GM21528 (cell line): Measurements from ENCODE around the gene OPCML.

Source experiments
- ATAC-seq: cut with Tn5 transposase; IDR thresholded peaks from one replicate; pipeline ENCODE4 v1.9.1; 2021; ENCODE audit warnings: mild to moderate bottlenecking, moderate library complexity; ENCODE audit not compliant: unreplicated experiment, low FRiP score

The OPCML gene

DNA sequence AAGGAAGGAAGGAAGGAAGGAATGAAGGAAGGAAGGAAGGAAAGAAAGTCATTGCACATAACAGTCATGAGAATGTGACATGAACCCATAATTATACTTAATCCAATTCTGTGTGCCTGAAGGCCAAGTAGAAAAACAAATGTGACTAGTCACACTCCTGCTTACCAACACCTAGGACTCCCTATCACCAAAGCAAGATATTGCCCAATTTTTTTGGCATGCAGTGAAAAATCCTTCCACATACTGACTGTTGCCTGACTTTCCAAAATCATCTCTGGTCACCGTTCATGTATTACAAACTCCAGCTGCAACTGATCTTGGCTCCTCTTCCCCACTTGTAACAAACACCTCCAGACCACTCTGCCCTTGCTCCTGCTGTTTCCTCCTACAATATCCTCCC is 516.8 kb downstream of the OPCML start:
- ATAC-seq = no peak

DNA sequence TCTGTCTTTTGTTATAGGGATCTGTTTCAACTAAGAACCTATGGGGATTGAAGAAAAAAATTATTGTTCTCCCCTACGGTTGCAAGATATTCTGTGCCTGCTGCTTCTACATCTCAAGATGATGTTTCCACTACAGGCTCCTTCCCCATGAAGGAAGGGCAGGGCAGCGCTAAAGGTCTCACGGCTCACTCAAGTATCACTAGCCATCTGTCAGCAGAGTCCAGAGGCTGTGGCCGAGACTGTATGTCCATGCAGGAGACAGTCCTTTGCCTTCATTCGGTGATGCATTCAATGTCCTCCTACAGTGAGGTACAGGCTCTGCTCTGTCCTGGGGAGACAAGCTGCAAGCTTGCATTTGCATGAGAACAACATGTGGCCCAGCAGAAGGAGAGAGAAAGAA is 518.0 kb downstream of the OPCML start:
- no peak for ATAC-seq

DNA sequence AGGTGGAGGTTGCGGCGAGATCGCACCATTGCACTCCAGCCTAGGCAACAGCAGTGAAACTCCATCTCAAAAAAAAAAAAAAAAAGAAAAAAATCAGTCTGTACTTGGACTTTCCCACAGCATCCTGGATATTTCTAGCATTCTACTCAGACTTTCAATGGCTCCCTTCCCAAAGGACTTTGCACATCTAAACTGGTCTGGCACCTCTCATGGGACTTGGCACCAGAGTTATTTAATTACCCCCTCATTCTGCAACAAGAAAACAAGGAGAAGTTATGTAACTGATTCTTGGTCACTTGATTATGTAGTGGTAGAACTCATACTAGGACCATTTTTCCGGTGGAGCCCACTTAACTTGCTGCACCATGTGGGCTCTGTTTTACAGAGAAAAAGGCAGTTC is 519.5 kb downstream of the OPCML start:
- no peak for ATAC-seq

DNA sequence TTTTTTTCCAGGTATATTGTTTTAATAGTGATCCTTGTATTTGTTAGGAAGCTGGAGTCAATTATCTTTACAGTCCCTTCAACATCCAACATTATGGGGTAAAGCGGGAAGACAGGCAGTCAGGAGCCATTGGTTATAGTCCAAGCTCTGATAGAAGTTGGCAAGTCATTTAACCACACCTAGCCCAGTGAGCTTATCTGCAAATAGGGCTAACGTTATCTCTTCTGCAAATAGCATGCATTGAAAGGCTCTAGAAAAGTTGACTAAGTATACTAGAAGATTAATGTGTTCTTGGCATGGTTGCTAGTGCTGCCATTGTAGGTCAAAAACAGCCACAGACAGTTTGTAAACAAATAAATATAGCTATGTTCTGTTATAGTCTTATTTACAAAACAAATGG is 520.7 kb downstream of the OPCML start:
- no peak for ATAC-seq

DNA sequence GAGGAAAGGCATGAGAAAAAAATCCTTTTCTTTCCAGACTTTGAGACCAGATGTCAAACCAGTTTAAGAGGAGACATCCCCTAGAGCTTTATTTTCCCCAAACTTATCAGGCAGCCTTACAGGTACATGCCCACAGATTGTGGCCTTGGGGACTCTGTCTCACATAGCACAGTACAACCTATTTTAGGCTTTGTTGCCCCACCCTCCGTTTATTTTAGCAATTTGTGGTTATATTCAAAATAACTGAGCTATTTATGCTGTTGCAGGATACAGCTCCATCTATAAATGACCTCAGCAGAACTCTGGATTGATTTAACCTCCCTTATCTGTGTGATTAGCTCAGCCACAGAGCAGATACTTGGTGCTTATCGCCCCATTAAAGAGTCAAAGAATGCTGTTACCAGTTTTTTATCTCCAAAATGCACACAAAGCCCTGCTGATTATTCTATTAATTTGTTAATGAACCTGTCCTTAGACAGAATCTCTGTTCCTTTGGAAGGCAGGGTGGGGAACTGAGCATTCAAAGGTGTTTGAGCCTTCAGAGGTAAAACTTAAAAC is 525.2 kb downstream of the OPCML start:
- no peak for ATAC-seq

DNA sequence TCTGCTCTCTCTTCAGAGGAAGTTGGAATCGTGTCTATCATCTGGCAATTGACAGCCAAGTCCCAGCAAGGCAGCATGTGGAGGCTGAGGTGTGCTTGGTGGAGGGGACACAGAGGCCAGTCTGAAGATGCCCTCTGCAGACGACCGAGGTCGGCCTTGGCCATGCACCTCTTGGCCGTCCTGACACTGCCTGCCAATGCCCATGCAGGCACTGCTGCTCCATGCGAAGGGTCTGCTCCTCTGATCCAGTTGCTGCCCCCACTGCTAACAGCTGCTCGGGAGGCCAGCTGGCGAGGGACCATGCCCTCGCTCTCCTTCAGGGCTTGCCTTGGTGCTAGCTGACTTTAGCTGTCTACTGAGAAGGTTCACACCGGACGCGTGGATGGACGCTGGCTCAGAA is 527.9 kb downstream of the OPCML start:
- no peak for ATAC-seq

DNA sequence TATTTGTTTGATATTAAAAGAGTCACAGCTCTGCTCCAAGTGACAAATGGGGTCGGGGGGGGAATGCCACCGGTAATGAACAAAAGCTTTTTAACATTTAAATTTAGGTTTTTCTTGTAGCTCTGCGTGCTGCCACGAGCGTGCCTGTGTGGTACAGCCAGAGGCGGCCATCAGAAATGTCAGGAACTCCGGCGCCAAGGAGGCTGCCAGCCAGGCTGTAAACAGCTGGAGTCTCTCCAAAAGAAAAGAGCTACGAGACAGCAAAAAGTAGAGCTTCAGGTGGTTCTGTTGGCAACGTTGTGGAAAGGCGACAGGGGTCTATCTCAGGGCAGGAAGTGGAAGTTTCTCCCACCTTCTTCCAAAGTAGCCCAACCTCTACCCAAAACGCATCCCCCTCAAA is 532.8 kb downstream of the OPCML start:
- ATAC-seq = no peak

DNA sequence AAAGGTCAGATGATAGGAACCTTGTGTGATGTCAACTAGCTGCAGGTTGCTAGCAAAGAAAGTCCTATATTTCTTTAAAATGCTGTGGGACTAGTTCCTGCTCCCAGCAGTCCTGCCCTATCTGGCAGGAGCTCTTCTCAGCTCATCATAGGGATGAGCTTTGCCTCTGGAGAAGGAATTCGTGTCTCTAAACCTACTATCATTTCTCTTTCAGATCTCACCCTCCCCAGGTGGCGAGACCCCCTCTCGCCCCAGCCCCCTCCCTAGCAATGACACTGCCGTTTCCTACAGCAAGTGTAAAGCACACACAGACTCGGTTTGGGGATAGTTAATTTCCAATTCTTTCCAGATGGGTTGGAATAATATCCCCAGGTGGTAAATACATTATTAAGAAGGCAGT is 533.3 kb downstream of the OPCML start:
- no peak for ATAC-seq

DNA sequence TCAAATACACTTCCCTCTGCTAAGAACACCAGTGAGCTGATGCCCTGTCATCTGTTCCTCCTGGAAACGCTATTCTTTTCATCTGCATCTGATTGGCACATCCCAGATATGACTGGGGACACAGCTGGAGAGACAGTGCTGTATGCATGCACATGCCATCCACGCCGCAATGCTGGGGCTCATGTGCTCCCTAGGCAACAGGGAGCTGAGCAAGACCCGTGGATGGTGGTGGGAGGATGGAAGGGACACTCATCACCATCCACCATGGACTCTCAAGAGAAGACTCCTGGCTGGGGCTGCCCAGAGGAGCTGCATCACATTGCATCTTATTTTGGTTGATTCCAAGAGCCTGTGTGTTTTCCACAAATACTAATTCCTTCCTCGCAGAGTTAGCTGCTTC is 534.9 kb downstream of the OPCML start:
- ATAC-seq = no peak

DNA sequence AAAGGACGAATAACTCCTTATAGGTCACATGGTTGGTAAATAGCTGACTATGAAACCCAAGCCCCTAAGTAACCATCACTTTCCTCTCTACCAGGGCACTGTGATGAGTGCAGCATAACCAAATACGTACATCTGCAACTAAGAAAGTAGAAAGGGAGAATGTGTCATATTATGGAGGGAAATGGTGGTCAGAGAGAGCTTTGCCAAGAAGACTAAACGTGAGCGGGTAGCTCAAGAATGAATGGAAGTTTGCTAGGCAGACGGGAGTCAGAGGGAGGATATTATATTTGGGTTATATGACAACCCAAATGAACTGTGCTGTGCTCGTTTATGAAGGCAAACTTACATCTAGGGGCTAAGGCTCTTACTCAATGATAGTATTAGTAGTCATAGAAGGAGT is 537.3 kb downstream of the OPCML start:
- no peak for ATAC-seq

DNA sequence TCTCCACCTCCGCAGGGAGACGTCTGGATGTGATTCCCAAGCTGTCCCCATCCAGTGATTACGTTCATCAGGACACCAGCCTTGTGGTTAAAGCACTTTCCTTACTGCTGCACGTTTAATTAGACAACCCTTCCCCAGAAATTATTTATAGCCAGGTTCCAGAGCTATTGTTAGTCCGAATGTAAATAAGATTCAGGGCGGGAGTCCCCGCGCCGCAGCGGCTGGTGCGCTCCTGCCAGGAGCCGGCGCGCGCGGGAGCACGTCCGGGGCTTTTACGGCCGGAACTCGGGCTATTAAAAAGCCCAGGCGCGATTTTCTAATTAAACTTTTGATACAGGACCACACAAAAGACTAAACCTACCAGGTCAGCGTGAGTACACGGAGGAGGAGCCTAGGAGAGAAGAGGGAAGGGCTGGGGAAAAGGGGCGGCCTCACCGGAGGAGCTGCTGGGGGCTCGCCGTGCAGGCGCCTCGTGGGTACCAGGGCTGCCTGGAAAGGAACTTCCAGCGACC is 538.3 kb downstream of the OPCML start:
- no peak for ATAC-seq

DNA sequence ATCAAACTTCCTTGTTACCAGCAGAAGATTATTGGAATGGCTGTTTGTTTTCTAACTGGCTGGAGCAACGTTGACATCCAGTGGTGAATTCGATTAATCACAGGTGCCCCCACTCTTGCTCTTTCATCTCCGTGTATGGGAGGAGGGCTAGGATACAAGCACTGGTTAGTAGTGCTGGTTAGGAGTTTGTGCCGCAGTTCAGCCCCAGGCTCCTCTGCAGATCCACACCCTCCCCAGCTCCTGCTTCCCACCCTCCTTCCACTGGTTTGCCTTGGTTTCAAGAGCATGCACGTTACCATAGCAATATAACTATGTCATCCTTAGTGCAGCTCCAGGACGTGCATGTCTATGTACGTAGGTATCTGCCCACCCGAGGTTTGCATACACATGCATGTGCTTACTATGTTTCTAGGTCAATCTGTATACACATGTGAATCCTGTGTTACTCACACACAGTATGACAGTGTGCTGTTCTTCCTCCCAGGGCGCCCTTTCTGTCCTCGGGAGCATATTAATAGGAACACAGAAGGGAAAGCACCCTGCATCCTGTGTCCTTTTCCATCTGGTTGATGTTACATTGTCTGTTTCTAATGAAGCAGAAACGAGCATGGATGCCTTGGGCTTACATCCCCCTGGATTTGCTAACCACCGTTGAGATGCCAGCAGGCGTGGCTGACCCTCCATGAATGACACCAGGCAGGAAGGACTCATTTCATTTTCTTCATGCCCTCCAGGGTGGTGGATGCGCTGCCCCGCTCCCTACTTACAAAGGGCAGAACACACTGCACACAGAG is 539.3 kb downstream of the OPCML start:
- no peak for ATAC-seq

DNA sequence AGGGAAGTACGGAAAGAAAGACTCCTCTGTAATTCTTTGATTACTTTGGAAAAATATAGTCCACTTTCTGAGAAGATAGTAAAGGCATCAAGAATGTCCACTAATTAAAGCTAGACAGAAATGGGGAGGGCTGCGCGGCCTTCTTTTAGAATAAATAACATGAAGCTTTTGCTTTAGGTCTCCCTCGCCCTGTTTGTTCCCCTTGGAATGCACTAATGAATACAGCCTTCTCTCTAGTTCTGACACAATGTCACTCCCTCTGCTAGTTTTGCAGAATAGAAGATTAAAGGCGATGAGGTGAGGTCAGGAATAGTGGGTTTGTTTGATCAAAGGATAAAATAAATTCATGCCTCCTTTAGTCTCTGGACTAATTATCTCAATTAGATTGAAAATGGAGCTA is 543.9 kb downstream of the OPCML start:
- ATAC-seq = no peak

DNA sequence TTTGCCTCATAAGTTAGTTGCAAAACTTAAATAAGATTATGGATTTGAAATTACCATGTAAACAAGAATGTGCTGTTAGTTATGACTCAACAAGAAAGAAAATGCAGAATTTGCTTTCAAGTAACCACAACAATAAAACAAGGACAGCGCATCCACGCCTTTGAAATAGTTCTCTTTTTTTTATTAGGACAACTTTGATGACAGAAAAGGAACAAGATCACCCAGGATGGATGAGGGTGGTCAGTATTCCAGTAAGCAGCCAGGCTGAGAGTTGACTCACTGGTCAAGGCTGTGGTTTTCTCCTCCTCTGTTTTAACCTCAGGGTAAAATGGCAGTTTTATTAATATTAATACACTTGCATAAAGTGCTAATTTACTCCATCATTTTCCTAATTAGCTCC is 544.4 kb downstream of the OPCML start:
- ATAC-seq = no peak

DNA sequence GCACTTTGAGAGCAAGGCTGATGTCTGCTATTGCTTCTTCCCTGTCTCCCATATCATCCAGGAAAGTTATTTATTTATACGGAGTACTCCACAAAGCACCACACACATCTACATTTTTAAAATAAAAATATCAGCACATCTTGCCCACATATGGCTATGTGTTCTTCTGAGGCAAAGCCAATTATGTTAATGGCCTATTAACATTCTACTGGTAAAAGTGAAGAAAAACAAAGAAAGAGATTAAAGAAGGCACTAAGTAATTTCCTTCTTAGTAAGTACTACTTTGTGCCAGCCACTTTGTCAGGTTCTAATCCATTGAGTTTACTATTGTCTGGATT is 548.7 kb downstream of the OPCML start:
- ATAC-seq = no peak

DNA sequence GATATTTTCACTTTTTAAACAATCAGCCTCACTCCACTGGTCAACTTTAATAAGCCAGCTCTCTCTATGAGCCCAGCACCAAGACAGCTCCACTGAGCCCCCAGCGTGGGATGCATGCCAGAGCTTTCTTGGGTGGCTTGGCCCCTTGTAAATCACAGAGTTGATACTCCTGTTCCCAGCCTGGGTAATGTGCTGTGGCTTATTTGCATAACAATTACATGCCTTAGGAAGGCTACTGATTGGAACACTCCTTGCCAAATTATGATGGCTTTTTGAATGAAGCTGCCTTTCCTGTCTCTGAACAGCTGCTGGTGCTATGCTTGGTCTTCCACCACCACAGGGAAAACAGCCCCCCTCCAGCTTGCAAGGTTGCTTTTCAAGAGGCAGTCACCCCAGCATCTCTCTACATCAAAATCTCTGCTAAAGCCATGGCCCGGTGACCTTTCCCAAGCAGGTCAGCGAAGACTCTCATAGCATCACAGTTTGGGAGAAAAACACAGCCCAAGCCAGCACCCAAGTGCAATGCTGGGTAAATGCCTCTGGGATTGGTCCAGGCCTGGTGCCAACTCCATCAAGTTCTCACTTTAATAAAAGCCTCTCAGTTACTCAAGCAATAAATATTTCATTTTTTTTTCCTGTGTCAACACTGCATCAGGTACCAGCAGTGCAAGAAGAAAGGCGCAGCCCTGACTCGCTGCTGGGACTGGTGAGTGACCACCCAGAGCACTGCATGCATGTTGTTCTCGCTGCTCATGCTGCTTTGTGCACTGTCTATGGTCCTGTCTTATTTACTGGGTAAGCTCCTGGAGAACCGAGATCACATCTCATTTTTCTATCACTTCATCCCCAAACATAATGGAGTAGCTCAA is 549.3 kb downstream of the OPCML start:
- no peak for ATAC-seq

DNA sequence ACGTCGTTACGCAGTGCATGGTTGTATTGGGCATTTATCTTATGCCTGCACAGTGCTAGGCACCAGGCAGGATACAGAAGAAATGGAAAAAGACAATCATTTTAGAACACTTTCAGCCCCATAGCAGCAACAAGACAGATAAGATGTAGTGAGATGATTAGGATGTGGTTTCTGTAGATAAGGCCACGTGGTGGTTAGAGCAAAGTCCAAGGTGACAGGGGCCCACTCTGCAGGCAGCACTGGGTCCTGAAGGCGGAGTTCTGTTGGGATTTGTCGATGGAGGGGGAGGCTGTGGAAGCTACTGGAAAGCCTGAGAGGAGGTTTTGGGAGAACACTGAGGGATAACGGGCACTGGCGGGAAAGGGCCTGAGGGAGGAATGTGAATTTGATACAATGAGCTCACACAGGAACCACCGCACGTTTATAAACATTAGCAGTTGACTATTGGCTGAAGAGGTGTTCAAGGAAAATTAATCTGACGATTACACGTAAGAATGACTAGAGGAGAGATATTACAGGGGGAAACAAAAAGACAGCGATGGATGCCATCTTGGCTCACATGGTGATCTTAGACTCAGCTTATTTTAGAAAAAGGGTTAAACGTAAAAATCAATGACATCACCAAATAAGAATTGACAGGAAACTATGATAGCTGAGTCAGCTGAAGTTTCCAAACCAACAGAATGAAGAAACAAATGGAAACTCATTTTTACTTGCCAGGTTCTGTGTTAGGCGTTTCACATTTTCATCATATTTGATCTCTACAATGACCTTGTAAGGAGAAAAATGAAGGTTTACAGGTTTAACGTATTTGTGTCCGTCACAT is 551.0 kb downstream of the OPCML start:
- no peak for ATAC-seq

DNA sequence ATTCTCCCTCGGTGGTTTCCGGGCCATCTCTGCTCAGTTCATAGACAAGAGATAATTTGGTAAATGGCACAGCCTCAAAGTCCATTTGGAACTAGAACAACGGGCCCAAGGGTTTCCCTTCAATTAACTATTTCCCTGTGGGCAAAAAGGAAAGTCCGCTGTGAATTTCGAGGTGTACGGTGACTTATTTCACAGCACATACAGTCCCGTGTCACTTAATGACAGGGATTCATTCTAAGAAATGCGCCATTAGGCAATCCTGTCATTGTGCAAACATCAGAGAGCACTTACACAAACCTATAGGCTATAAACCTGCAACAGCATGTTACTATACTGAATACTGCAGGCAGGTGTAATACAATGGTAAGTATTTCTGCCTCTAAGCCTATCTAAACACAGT is 551.6 kb downstream of the OPCML start:
- ATAC-seq = no peak

DNA sequence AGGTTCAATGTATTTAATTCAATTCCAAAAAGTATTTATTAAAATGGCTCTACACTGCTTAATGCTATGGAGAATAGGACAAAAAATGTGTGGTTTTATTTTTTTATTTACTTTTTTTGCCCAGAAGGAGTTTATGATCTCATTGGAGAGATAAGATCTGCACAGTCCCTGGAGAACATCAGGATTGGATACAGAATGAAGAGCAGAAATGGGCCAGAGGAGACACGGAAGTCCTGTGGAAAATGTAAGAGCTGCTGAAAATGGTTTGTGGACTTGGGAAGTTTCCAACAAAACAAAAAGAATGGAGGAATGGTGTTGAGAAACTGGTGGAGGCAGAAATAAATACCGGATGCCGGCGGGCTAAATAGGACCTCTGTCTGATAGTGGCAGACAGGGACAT is 554.6 kb downstream of the OPCML start:
- ATAC-seq = no peak

DNA sequence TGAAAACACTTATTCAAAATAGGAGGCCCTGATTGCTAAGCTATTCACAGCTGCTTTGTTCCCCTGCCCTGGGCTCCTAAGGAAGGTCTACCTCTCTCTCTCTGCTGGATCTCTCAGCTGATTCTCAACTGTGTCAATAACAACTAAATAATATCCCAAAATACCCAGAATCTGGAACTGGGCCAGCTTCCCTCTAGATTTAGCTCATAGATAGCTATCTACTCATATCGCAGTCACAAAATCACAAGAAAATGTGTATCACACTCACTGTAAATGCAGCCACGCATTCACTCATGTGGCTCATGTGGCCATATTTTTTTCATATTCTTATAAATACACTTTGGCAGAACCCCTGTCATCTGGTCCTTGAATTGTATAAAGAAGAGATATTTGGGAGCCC is 555.1 kb downstream of the OPCML start:
- no peak for ATAC-seq

DNA sequence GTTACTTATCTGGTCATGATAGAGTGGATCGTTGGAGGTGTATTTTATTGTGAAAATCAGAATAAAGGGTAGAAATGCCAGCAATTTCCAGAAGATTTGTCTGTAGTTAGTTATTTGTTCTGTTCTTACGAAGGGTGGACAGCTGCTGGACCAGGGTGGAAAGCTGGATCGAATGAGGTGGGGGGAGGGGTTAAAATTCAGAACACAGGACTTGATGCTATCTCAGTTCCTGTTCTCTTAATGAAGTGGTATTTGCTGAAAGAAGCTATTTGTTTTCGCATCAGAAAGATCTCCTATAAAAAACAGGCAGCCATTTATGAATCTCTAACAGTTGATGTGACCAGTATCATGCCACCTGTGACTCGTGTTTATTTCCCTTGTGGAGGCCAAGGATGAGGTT is 556.2 kb downstream of the OPCML start:
- ATAC-seq = no peak
